IPS-18a (cell line): ENCODE results near the gene ZNF79.

Experiments used
- H3K27ac ChIP-seq: one replicate; pipeline ENCODE4 v1.5.1; 2013; ENCODE audit warnings: low read length
- H3K27me3 ChIP-seq: one replicate; pipeline ENCODE4 v1.6.1; 2013; ENCODE audit warnings: mild to moderate bottlenecking, low read length; ENCODE audit not compliant: control insufficient read depth, insufficient read depth
- H3K36me3 ChIP-seq: one replicate; pipeline ENCODE4 v1.6.1; 2013; ENCODE audit warnings: low read depth, low read length; ENCODE audit not compliant: control insufficient read depth
- H3K4me1 ChIP-seq: one replicate; pipeline ENCODE4 v1.6.1; 2013; ENCODE audit warnings: low read depth, low read length; ENCODE audit not compliant: control insufficient read depth
- H3K4me3 ChIP-seq: one replicate; pipeline ENCODE4 v1.5.1; 2013; ENCODE audit warnings: low read length
- H3K9ac ChIP-seq: one replicate; pipeline ENCODE4 v1.6.1; 2013; ENCODE audit warnings: mild to moderate bottlenecking, low read length, moderate library complexity
- H3K9me3 ChIP-seq: one replicate; pipeline ENCODE4 v1.6.1; 2013; ENCODE audit warnings: low read depth, low read length; ENCODE audit not compliant: control insufficient read depth

ZNF79 gene

GRCh38 chr9:127423934-127424675 is at the start of gene ZNF79:
ZNF79 (plus strand) TSS chr9:127424382; CDS start chr9:127424788, 406 bp downstream.
- H3K27ac ChIP-seq: peak within 1 kb of the TSS; percentile 94
- H3K9me3 ChIP-seq: no peaks in the 10 kb centered on the region
- H3K4me3 ChIP-seq: peak within 1 kb of the TSS; percentile 96
- H3K36me3 ChIP-seq: peaks cover 2% of the 10 kb centered on the region
- H3K4me1 ChIP-seq: peaks cover 4% of the 10 kb centered on the region
- no peaks in the 10 kb centered on the region for H3K27me3 ChIP-seq
- peak within 1 kb of the TSS; percentile 74 for H3K9ac ChIP-seq

DNA sequence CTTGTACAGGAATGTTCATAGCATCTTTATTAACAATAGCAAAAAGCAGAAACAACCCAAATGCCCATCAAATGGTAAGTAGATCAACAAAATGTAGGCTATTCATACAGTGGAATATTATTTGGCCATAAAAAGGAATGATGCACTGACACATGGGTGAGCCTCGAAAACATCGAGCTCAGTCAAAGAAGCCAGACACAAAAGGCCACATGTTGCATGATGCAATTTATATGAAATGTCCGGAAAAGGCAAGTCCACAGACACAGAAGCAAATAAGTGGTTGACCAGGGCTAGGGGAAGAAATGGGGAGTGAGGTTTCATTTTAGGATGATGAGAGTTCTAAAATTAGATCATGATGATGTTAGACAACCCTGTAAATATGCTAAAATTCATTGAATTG is 43.7 kb upstream of the ZNF79 start:
- H3K9me3 ChIP-seq: no peaks in the 10 kb centered on the region
- H3K4me3 ChIP-seq: no peak overlapping the region
- no peak overlapping the region for H3K27ac ChIP-seq
- H3K9ac ChIP-seq: no peak overlapping the region
- H3K27me3 ChIP-seq: no peaks in the 10 kb centered on the region
- no peaks in the 10 kb centered on the region for H3K4me1 ChIP-seq
- H3K36me3 ChIP-seq: no peaks in the 10 kb centered on the region

- no peak overlapping the region for H3K4me3 ChIP-seq
- no peaks in the 10 kb centered on the region for H3K9me3 ChIP-seq
- H3K27ac ChIP-seq: no peak overlapping the region
- no peaks in the 10 kb centered on the region for H3K27me3 ChIP-seq
- H3K36me3 ChIP-seq: no peaks in the 10 kb centered on the region
- H3K4me1 ChIP-seq: no peaks in the 10 kb centered on the region
- H3K9ac ChIP-seq: no peak overlapping the region
Observed at GRCh38 chr9:127382541-127382940, 41.6 kb upstream of the ZNF79 start.

DNA sequence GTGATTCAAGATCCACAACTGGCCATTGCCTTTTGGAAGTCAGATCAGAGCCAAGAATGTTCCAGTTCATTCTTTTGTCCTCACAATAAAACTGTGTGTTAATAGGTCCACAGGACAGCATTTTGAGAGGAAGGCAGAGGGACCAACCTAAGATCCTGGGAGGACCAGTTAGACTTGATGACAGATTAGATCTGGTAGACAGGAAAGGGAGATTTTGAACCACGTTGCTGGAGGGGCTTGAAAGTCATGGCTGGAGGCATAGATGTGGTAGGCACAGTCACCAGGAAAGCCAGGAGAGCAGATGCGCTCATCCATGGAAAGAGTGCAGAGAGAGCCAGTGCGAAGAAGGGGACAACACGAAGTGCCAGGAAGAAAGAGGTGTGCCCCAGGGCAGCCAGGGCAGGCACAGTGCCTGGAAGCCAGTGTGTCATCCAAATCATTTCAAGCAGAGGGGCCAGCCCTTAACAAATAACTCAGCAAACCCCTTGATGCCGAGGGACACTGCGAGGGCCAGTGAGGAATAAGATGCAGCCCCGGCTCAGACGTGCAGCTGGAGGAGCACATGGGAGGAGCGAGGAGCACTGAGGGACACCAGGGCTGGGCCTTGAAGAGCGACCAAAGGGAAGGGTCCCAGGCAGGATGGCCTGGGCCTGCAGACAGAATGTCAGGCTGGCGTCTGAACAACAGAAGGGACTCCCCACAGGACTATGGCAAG is 40.0 kb upstream of the ZNF79 start:
- H3K4me3 ChIP-seq: no peak overlapping the region
- no peak overlapping the region for H3K9ac ChIP-seq
- no peaks in the 10 kb centered on the region for H3K9me3 ChIP-seq
- no peaks in the 10 kb centered on the region for H3K4me1 ChIP-seq
- no peaks in the 10 kb centered on the region for H3K27me3 ChIP-seq
- H3K27ac ChIP-seq: no peak overlapping the region
- no peaks in the 10 kb centered on the region for H3K36me3 ChIP-seq

DNA sequence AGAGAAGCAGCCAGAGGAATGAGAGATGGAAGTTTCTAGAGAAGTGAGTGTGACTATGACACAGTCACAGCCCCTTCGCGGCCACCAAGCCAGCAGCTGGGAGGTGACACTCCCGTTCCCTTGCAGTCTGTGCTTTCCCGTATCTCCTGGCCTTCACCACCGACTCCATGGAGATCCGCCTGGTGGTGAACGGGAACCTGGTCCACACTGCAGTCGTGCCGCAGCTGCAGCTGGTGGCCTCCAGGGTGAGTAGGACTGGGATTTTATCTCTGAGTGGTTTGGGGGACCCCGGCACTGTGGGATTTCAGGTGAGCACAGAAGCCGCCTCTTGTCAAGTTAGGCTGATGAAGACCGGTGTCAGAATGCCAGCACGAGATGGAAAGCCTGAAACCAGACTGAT is 39.3 kb upstream of the ZNF79 start:
- no peaks in the 10 kb centered on the region for H3K4me1 ChIP-seq
- H3K27me3 ChIP-seq: no peaks in the 10 kb centered on the region
- H3K9me3 ChIP-seq: no peaks in the 10 kb centered on the region
- H3K9ac ChIP-seq: no peak overlapping the region
- H3K27ac ChIP-seq: no peak overlapping the region
- H3K36me3 ChIP-seq: no peaks in the 10 kb centered on the region
- H3K4me3 ChIP-seq: no peak overlapping the region

GRCh38 chr9:127386249-127386648 is 37.9 kb upstream of the ZNF79 start:
- no peaks in the 10 kb centered on the region for H3K27me3 ChIP-seq
- no peak overlapping the region for H3K9ac ChIP-seq
- no peak overlapping the region for H3K27ac ChIP-seq
- no peaks in the 10 kb centered on the region for H3K9me3 ChIP-seq
- H3K4me3 ChIP-seq: no peak overlapping the region
- no peaks in the 10 kb centered on the region for H3K36me3 ChIP-seq
- H3K4me1 ChIP-seq: no peaks in the 10 kb centered on the region

DNA sequence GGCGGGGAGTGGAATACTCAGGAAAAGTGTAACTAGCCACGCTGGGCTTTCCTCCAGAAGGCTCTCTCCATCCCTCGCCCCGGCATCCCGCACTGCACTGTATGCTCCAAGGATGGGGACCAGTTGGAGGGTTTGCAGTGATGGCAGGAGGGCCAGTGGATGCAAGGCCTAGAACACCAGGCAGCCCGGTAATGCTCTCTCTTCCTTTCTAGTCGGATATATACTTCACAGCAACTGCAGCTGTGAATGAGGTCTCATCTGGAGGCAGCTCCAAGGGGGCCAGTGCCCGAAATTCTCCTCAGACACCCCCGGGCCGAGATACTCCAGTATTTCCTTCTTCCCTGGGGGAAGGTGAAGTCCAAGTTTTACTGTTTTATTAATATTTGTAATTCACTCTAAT is 37.2 kb upstream of the ZNF79 start:
- Histone ChIP-seq H3K27me3 (no peaks in the 10 kb centered on the region), H3K27ac (no peak overlapping the region), H3K9ac (no peak overlapping the region), H3K4me3 (no peak overlapping the region), H3K4me1 (no peaks in the 10 kb centered on the region), H3K9me3 (no peaks in the 10 kb centered on the region), H3K36me3 (no peaks in the 10 kb centered on the region)

- no peak overlapping the region for H3K27ac ChIP-seq
- H3K4me1 ChIP-seq: no peaks in the 10 kb centered on the region
- H3K36me3 ChIP-seq: no peaks in the 10 kb centered on the region
- no peak overlapping the region for H3K9ac ChIP-seq
- no peaks in the 10 kb centered on the region for H3K9me3 ChIP-seq
- H3K4me3 ChIP-seq: no peak overlapping the region
- no peaks in the 10 kb centered on the region for H3K27me3 ChIP-seq
Observed at GRCh38 chr9:127388037-127388855, 35.9 kb upstream of the ZNF79 start.

GRCh38 chr9:127388856-127389238 is 35.3 kb upstream of the ZNF79 start:
- H3K4me1 ChIP-seq: no peaks in the 10 kb centered on the region
- no peak overlapping the region for H3K9ac ChIP-seq
- H3K27ac ChIP-seq: no peak overlapping the region
- no peaks in the 10 kb centered on the region for H3K9me3 ChIP-seq
- H3K27me3 ChIP-seq: no peaks in the 10 kb centered on the region
- no peaks in the 10 kb centered on the region for H3K36me3 ChIP-seq
- no peak overlapping the region for H3K4me3 ChIP-seq

- Histone ChIP-seq H3K9me3 (no peaks in the 10 kb centered on the region), H3K27me3 (no peaks in the 10 kb centered on the region), H3K36me3 (no peaks in the 10 kb centered on the region), H3K4me1 (no peaks in the 10 kb centered on the region), H3K4me3 (no peak overlapping the region), H3K9ac (no peak overlapping the region), H3K27ac (no peak overlapping the region)
Observed at GRCh38 chr9:127389381-127390247, 34.6 kb upstream of the ZNF79 start.

- Histone ChIP-seq H3K4me3 (no peak overlapping the region), H3K27ac (no peak overlapping the region), H3K9me3 (no peaks in the 10 kb centered on the region), H3K36me3 (no peaks in the 10 kb centered on the region), H3K27me3 (no peaks in the 10 kb centered on the region), H3K4me1 (no peaks in the 10 kb centered on the region), H3K9ac (no peak overlapping the region)
Observed at GRCh38 chr9:127390248-127390545, 34.0 kb upstream of the ZNF79 start.
